OCI-LY3 (cell line): ENCODE data around the gene MYL9.

Experiments used
- EZH2phosphoT487 ChIP-seq: fragments of 200-600 bp; shearing (Covaris generic); IDR thresholded peaks from 2 replicates; pipeline ENCODE4 v1.6.1; 2018; ENCODE audit warnings: antibody characterized with exemption, mixed run types, low read depth
- TF ChIP-seq, protein P1 (sequence below): fragments of 200-600, 300-600 bp; sonication (generic); IDR thresholded peaks from 2 replicates; pipeline ENCODE4 v1.5.1; 2014; ENCODE audit warnings: antibody characterized with exemption, low read length, low read depth

DNA sequence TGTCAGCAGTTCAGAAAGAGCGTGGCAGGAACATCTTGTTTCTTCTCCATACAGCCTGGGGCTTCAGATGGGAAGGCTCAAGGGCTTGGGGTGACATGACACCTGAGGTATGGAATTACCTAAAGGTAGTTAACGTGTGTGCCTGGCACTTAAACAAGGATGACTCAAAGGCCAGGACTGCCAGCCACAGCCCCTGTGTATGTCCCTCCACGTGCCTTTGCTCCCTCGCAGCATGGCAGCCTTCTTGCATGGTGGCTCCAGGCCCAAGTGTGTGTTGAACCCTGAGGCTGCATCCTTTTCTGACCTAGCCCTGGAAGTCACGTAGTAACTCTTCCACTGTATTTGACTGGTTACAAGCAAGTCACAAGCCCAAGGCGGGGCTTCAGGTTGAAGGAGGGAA lies 33.6 kb upstream of the MYL9 start:
- TF ChIP-seq, protein P1, sequence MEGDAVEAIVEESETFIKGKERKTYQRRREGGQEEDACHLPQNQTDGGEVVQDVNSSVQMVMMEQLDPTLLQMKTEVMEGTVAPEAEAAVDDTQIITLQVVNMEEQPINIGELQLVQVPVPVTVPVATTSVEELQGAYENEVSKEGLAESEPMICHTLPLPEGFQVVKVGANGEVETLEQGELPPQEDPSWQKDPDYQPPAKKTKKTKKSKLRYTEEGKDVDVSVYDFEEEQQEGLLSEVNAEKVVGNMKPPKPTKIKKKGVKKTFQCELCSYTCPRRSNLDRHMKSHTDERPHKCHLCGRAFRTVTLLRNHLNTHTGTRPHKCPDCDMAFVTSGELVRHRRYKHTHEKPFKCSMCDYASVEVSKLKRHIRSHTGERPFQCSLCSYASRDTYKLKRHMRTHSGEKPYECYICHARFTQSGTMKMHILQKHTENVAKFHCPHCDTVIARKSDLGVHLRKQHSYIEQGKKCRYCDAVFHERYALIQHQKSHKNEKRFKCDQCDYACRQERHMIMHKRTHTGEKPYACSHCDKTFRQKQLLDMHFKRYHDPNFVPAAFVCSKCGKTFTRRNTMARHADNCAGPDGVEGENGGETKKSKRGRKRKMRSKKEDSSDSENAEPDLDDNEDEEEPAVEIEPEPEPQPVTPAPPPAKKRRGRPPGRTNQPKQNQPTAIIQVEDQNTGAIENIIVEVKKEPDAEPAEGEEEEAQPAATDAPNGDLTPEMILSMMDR: no peak
- no peak for TF ChIP-seq EZH2phosphoT487
